GM21367 (cell line): ENCODE measurements around the gene MBP.

Experiments
- ATAC-seq: cut with Tn5 transposase; IDR thresholded peaks from one replicate; pipeline ENCODE4 v1.9.1; 2021; ENCODE audit not compliant: unreplicated experiment

MBP gene

GRCh38 chr18:77054606-77055428, 77.8 kb downstream of the MBP start:
- peak; percentile 83 for ATAC-seq

- peak; percentile 11 for ATAC-seq
Observed at GRCh38 chr18:77054288-77054605, 78.3 kb downstream of the MBP start.

- no peak for ATAC-seq
Observed at GRCh38 chr18:77053616-77054287, 78.8 kb downstream of the MBP start.

- peak; percentile 24 for ATAC-seq
Observed at GRCh38 chr18:77052983-77053309, 79.6 kb downstream of the MBP start.

GRCh38 chr18:77052297-77052982, 80.1 kb downstream of the MBP start:
- ATAC-seq, result no peak

GRCh38 chr18:77051581-77052296, 80.8 kb downstream of the MBP start:
- no peak for ATAC-seq

GRCh38 chr18:77049938-77050337, 82.6 kb downstream of the MBP start:
- ATAC-seq, result no peak

- ATAC-seq, result no peak
Observed at GRCh38 chr18:77047803-77048419, 84.7 kb downstream of the MBP start.

- no peak for ATAC-seq
Observed at GRCh38 chr18:77046994-77047393, 85.6 kb downstream of the MBP start.

- no peak for ATAC-seq
Observed at GRCh38 chr18:77046409-77046808, 86.2 kb downstream of the MBP start.

GRCh38 chr18:77045677-77046076, 86.9 kb downstream of the MBP start:
- ATAC-seq, result no peak

GRCh38 chr18:77044866-77045664, 87.5 kb downstream of the MBP start:
- peak; percentile 58 for ATAC-seq

- no peak for ATAC-seq
Observed at GRCh38 chr18:77043541-77044280, 88.9 kb downstream of the MBP start.

GRCh38 chr18:77042583-77042982, 90.0 kb downstream of the MBP start:
- ATAC-seq, result no peak

GRCh38 chr18:77039196-77040130, 93.1 kb downstream of the MBP start:
- ATAC-seq, result no peak

GRCh38 chr18:77038182-77038858, 94.3 kb downstream of the MBP start:
- ATAC-seq, result no peak

GRCh38 chr18:77037567-77037966, 95.0 kb downstream of the MBP start:
- no peak for ATAC-seq
